Suprapubic skin (tissue), 4 donors: Measurements from ENCODE around the gene MORC3. TPM values are rescaled to one million over a fixed set of nuclear protein-coding genes. Genes with fewer than 3 reads are reported as not detected.
A peak's percentile ranks its signal among the peaks of the same experiment; 100 is the strongest.
"Not testable (repeated sequence)": the region's sequence is repeated elsewhere in the genome, so short reads cannot be mapped to it uniquely, and the experiment has no call there.

Experiments
- DNase-seq, 2 donors: peaks; one replicate each; pipeline ENCODE4 v3.0.0-alpha.2; 2019; ENCODE audit warnings: low spot score in 2 of 2
- H3K27ac ChIP-seq: fragments of 200-600 bp; sonication (generic); one replicate; pipeline ENCODE4 v1.5.1; 2019
- H3K27me3 ChIP-seq: fragments of 200-600 bp; sonication (generic); one replicate; pipeline ENCODE4 v1.5.1; 2019
- H3K36me3 ChIP-seq: fragments of 200-600 bp; sonication (generic); one replicate; pipeline ENCODE4 v1.5.1; 2019
- H3K4me1 ChIP-seq: fragments of 200-600 bp; sonication (generic); one replicate; pipeline ENCODE4 v1.5.1; 2019
- H3K4me3 ChIP-seq: fragments of 200-600 bp; sonication (generic); one replicate; pipeline ENCODE4 v1.5.1; 2019; ENCODE audit warnings: mild to moderate bottlenecking
- H3K9me3 ChIP-seq: fragments of 200-600 bp; sonication (generic); one replicate; pipeline ENCODE4 v1.5.1; 2019
- EP300 ChIP-seq: sonication (generic); formaldehyde crosslinking; IDR thresholded peaks from one replicate; pipeline ENCODE4 v1.6.1; 2017; ENCODE audit warnings: antibody characterized with exemption
- POLR2A ChIP-seq, 2 donors: fragments of 450-650 bp; IDR thresholded peaks; one replicate each; pipeline ENCODE4 v1.6.1; 2017; ENCODE audit warnings: antibody characterized with exemption in 2 of 2, mild to moderate bottlenecking in 2 of 2, moderate library complexity in 2 of 2
- POLR2AphosphoS5 ChIP-seq, 3 donors: sonication (generic); formaldehyde crosslinking; IDR thresholded peaks; one replicate each; pipeline ENCODE4 v1.6.1; 2017; ENCODE audit warnings: antibody characterized with exemption in 3 of 3
- WGBS: methylation state at CpG from one replicate; pipeline ENCODE4 v1.1.5; 2018; 5-methylcytosine and 5-hydroxymethylcytosine counted together
- total RNA-seq, 4 donors: library from RNA; depleted of rRNA; stranded (reverse); fragments of >200 nt; gene quantifications; one replicate each; pipeline ENCODE4 v1.1.0, GENCODE V29; 2016
- TF ChIP-seq, protein P1 (sequence below), 2 donors: fragments of 200-600 bp in 1 of 2; fragments of 450-650 bp in 1 of 2; sonication (generic) in 1 of 2; IDR thresholded peaks; one replicate each; pipeline ENCODE4 v1.5.1; 2016 to 2019; ENCODE audit warnings: antibody characterized with exemption in 2 of 2, mild to moderate bottlenecking in 1 of 2, moderate library complexity in 1 of 2

The MORC3 gene
- total RNA-seq, 4 donors from 2014 or later = 47.2 to 61.2 (median 47.7) TPM

DNA sequence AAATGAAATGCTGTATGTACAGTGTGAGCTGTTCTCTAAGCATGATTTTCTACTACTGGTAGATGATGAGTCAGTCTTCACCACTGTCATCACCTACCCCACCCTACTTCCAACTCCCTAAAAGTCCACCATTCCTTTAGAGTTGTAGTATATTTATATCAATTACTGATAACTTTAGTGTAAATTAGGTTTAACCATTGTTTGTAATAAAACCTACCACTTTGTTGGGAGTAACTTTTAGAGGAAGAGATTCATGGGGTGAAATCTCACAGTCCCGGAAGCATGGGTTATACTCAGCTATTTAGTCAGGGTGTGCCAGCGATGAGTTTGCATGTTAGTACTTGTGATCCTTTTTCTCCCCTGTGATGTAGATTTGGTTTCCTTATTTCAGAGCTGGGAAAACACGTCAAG is 17.1 kb downstream of the MORC3 start:
- peaks cover 63% of the 10 kb centered on the region for H3K36me3 ChIP-seq
- H3K9me3 ChIP-seq = no peaks in the 10 kb centered on the region
- no peak overlapping the region for H3K4me3 ChIP-seq
- peaks cover 27% of the 10 kb centered on the region for H3K4me1 ChIP-seq
- WGBS = 62% methylated on average over 3 of the region's 3 CpGs
- no peaks in the 10 kb centered on the region for H3K27me3 ChIP-seq
- H3K27ac ChIP-seq = peak overlapping the region; percentile 55
- no peak for DNase-seq
- no peak for TF ChIP-seq EP300
- no peak for TF ChIP-seq POLR2A (IDR thresholded peaks at IDR 0.05)
- no peak for TF ChIP-seq POLR2AphosphoS5 (IDR thresholded peaks at IDR 0.05)
- TF ChIP-seq, protein P1, sequence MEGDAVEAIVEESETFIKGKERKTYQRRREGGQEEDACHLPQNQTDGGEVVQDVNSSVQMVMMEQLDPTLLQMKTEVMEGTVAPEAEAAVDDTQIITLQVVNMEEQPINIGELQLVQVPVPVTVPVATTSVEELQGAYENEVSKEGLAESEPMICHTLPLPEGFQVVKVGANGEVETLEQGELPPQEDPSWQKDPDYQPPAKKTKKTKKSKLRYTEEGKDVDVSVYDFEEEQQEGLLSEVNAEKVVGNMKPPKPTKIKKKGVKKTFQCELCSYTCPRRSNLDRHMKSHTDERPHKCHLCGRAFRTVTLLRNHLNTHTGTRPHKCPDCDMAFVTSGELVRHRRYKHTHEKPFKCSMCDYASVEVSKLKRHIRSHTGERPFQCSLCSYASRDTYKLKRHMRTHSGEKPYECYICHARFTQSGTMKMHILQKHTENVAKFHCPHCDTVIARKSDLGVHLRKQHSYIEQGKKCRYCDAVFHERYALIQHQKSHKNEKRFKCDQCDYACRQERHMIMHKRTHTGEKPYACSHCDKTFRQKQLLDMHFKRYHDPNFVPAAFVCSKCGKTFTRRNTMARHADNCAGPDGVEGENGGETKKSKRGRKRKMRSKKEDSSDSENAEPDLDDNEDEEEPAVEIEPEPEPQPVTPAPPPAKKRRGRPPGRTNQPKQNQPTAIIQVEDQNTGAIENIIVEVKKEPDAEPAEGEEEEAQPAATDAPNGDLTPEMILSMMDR (IDR thresholded peaks at IDR 0.05) = no peak

DNA sequence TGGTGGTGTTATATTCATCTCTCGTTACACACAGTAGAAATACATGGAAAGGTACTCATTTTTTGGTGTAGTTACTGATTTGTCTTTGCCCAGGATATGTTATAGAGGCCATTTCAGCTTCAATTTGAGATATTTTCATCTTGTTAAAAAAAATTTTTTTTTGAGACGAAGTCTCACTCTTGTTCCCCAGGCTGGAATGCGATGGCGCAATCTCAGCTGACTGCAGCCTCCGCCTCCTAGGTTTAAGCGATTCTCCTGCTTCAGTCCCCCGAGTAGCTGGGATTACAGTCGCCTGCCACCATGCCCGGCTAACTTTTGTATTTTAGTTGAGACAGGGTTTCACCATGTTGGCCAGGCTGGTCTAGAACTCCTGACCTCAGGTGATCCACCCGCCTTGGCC is 19.0 kb downstream of the MORC3 start:
- no peak for TF ChIP-seq POLR2A (IDR thresholded peaks at IDR 0.05)
- H3K4me1 ChIP-seq = peaks cover 15% of the 10 kb centered on the region
- no peak overlapping the region for H3K27ac ChIP-seq
- WGBS = 93% methylated on average over 10 of the region's 10 CpGs
- H3K4me3 ChIP-seq = no peak overlapping the region
- H3K36me3 ChIP-seq = peaks cover 81% of the 10 kb centered on the region
- no peak for DNase-seq
- no peaks in the 10 kb centered on the region for H3K27me3 ChIP-seq
- no peaks in the 10 kb centered on the region for H3K9me3 ChIP-seq

DNA sequence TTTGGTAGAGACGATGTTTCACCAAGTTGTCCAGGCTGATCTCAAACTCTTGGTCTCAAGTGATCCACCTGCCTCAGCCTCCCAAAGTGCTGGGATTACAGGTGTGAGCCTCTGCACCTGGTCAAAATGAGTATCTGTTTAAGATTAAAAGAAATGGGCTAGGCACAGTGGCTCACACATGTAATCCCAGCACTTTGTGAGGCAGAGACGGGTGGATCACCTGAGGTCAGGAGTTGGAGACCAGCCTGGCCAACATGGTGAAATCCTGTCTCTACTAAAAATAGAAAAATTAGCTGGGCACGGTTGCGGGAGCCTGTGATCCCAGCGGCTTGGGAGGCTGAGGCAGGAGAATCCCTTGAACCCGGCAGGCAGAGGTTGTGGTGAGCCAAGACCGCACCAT is 22.6 kb downstream of the MORC3 start:
- not testable (repeated sequence) for H3K4me1 ChIP-seq, H3K9me3 ChIP-seq, H3K27me3 ChIP-seq, DNase-seq, H3K27ac ChIP-seq, H3K4me3 ChIP-seq
- 97% methylated on average over 7 of the region's 7 CpGs for WGBS
- peaks cover 98% of the 10 kb centered on the region for H3K36me3 ChIP-seq

DNA sequence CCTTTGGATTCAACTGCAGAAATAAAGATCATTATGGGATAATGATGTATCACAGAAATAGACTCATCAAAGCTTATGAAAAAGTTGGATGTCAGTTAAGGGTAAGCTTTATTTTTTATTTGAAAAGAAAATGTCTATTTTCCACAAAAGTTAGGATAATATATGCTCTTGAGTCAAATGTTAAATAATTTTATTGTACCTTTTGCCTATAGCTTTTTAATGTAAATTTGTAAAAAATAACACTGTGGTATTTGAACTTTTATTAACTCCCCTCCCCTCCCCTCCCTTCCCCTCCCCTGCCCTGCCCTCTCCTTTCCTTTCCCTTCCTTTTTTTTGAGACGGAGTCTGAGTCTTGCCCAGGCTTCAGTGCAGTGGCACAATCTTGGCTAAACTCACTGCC is 24.9 kb downstream of the MORC3 start:
- Histone ChIP-seq H3K27ac (no peak overlapping the region), H3K4me3 (no peak overlapping the region), H3K9me3 (no peaks in the 10 kb centered on the region), H3K36me3 (peaks cover 96% of the 10 kb centered on the region), H3K27me3 (no peaks in the 10 kb centered on the region), H3K4me1 (no peaks in the 10 kb centered on the region)
- 85% methylated on average over 1 of the region's 1 CpG for WGBS
- no peak for TF ChIP-seq POLR2A (IDR thresholded peaks at IDR 0.05)
- TF ChIP-seq EP300 = no peak
- TF ChIP-seq, protein P1 (IDR thresholded peaks at IDR 0.05) = no peak
- TF ChIP-seq POLR2AphosphoS5 (IDR thresholded peaks at IDR 0.05) = no peak
- no peak for DNase-seq

DNA sequence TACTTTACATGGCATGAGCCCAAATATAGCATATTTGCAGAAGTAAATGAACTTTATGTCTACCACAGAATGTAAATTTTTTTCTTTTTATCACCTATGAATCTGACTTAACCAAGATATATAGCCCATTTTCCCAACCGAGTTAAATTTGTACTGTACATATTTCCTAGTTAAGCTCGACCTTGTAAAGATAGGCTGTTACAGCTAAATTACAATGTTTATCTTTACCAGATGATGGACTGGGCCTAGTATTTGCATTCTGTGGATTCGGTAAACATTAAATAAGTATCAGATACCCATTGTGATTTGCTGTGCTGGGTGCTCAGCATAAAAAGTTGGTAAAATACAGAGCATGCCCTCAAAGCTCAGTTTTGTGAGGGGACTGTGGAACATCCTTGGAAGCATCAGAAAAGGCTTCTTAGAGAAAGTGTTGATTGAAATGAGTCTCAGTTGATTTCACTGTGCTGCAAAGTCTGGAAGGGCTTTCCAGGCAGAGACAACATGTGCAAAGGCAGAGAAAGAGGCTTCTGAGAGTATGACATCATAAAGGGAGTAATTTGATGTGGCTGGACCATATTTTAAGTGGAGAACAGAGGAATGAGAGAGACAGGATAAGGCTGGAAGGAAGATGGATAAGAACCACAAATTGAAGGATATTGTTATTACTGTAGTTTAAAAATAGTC is 27.4 kb downstream of the MORC3 start:
- TF ChIP-seq EP300 (no peak), POLR2A (IDR thresholded peaks at IDR 0.05) (no peak)
- no peak overlapping the region for H3K27ac ChIP-seq
- H3K4me3 ChIP-seq = no peak overlapping the region
- WGBS = 71% methylated on average over 3 of the region's 3 CpGs
- H3K27me3 ChIP-seq = no peaks in the 10 kb centered on the region
- H3K4me1 ChIP-seq = no peaks in the 10 kb centered on the region
- no peak for DNase-seq
- H3K36me3 ChIP-seq = peaks cover 85% of the 10 kb centered on the region
- no peaks in the 10 kb centered on the region for H3K9me3 ChIP-seq

DNA sequence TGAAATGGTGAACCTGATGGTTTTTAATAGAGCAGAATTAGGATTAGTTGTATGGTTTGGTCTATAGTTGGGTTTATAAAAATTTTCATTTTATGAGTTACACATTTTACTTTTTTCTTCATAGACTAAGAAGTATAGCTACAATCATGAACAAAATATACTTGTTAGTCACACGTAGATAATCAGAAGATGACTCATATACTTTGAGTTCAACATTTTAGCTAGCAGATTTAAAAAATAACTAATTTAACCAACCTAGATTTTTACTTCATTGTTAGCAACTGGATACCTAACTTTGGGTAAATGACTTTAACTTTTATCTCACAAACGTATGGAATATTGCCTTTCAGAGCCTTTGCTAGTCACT is 27.9 kb downstream of the MORC3 start:
- Histone ChIP-seq H3K9me3 (no peaks in the 10 kb centered on the region), H3K4me1 (no peaks in the 10 kb centered on the region), H3K4me3 (no peak overlapping the region), H3K27me3 (no peaks in the 10 kb centered on the region), H3K36me3 (peaks cover 85% of the 10 kb centered on the region), H3K27ac (no peak overlapping the region)
- TF ChIP-seq POLR2AphosphoS5 (IDR thresholded peaks at IDR 0.05) (no peak), EP300 (no peak), POLR2A (IDR thresholded peaks at IDR 0.05) (no peak)
- TF ChIP-seq, protein P1 (IDR thresholded peaks at IDR 0.05) = no peak
- WGBS = 79% methylated on average over 2 of the region's 2 CpGs
- no peak for DNase-seq

DNA sequence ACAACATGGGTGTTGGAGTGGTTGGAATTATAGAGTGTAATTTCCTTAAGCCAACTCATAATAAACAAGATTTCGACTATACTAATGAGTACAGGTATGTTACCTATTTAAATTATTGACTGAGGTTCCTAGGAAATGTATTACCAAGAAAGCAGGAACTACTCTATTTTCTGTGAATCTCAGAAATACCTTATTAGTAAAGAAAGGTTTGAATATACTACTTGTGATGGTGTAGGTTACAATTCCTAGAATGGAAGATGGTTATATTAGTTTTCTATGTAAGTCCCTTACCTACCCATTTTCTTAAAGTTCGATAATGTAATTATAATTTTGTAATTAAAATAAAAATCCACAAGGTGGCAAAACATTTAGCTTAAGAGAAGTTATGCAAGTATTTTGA is 29.3 kb downstream of the MORC3 start:
- no peak for DNase-seq
- H3K4me1 ChIP-seq = no peaks in the 10 kb centered on the region
- H3K4me3 ChIP-seq = no peak overlapping the region
- H3K27me3 ChIP-seq = no peaks in the 10 kb centered on the region
- TF ChIP-seq POLR2AphosphoS5 (IDR thresholded peaks at IDR 0.05) (no peak), EP300 (no peak), POLR2A (IDR thresholded peaks at IDR 0.05) (no peak)
- TF ChIP-seq, protein P1 (IDR thresholded peaks at IDR 0.05) = no peak
- no peak overlapping the region for H3K27ac ChIP-seq
- peaks cover 82% of the 10 kb centered on the region for H3K36me3 ChIP-seq
- H3K9me3 ChIP-seq = no peaks in the 10 kb centered on the region
- WGBS = 93% methylated on average over 2 of the region's 2 CpGs
